HG03460 (cell line): ENCODE measurements around the gene PVALEF.

ENCODE experiments used
- ATAC-seq: cut with Tn5 transposase; IDR thresholded peaks from one replicate; pipeline ENCODE4 v1.9.1; 2021; ENCODE audit not compliant: unreplicated experiment

PVALEF gene

DNA sequence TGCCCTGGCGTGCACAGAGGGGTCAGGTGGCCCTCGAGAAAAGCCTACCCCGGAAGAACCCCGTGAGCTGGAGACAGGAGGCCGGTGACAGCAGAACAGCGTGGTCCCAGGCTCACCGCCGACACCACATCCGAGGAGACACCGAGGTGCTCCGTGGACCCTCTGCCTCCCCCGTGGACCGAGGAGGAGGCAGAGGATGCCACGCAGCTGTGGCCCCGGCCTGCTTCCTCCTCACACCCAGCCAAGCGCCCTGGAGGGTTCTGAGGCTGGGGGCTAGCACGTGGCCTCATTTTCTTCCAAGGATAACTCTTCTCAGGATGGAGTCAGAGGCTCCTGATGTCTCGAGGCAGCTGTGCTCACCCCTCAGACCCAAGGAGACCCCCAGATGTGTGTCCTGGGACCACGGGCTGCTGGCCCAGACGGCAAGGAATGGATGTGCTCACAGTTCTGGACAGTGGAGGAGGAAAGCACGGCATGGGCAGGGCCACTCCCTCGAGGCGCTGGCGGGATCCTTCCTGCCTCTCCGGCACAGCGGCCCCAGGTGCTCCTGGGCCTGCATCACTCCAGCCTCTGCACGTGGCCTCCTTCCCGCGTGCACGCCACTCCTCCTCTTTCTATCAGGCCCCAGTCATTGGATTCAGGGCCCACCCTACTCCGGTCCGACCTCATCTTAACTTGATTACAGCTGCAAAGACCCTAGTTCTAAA is 4.4 kb upstream of the PVALEF start:
- no peak for ATAC-seq

- ATAC-seq = no peak
Observed at GRCh38 chr17:81161536-81161935, 3.8 kb upstream of the PVALEF start.

DNA sequence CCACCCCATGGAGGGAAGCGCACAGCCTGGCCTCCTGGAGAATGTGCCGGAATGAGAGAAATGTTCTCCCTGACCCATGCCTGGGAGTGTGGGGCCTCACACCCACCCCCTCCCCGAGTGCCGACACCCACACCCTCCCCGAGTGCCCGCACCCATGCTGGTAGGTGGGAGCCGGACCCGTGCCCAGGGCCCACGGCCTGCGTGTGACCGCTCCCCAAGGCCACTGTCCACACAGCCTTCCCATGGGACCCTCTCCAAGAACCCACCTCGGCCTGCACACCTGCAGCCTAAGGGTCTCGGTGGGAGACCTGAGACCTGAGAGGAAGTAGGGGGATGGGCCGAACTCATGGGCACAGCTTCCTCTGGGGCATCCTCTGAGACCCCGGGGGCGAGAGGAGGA is 3.3 kb upstream of the PVALEF start:
- no peak for ATAC-seq

DNA sequence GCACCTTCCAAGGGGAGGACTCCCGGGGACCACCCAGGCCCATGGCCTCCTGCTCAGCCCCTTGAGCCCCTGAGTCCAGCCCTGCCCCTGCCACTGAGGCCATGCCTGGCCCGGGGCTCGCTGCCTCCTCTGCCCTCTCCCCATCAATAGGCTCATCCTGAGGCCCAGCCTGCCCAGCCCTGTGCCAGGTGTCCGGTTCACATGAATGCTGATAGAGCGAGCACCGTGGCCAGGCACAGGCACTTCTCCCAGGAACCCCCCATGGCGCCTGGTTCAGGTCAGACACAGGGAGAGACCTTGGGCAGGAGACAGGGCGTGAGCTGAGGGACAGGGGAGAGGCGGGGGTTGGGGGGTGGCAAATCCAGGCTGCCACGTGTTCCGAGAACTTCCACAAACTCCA is 2.8 kb upstream of the PVALEF start:
- ATAC-seq = no peak

GRCh38 chr17:81163051-81163695 is 2.1 kb upstream of the PVALEF start:
- ATAC-seq = no peak

GRCh38 chr17:81163703-81164370 is 1.5 kb upstream of the PVALEF start:
- ATAC-seq = no peak

DNA sequence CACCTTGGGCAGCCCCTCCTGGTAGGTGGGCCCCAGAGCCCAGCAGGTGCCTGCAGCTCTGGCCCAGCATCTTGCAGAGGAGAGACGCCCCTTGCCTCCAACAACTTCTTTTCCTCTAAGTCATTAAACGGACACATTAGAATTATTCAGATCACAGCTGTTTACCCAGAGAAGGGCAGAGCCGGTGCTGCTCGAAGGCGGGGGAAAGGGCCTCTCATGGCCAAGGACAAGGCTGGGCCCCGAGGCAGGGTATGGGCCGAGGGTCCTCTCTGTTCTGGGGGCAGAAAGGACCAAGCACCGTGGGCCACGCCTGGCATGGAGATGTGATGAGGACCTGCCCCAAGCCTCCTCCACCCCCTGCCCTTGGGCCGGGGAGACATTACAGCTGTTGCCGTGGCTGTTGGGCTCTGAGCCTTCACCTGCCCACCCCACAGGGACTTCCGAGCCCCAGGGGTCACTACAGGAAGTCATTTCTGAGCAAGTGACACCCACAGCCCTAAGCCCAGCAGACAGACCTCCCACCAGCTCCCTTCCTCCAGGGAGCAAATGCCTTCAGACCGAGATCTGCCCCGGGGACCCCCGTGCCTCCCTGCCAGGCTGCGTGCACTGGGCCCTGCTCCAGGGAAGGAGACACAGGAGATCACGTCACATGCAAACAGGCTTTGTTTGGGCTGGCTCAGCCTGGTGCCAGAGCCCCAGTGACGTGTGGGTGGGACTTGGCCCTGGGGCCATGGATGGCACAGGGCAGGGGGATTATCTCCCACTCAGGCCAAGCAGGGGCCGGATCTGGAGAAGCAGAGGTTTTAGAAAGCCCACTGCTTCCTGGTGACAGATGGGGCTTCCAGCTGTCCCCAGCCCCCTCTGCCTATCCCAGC is 699 bp upstream of the PVALEF start:
- ATAC-seq = no peak

DNA sequence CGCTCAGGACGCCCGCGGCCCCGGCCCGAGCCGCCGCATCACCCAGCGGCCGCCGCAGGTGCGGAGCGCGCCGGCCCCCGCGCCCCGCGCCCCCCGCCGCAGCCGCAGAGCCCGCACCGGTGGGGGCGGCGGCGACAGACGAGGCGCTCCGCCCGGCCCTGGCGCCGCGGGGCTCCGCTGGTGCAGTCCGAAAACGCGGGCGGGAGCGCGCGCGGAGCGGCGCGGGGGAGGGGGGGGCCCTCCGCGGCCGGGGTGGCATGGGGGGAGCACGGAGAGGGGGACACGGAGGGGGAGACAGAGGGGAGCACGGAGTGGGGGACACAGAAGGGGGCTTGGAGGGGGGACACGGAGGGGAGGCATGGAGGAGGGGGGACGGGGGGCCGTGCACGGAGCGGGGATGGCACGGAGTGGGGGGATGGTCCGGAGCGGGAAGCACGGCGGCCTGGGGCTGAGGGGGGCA is 756 bp downstream of the PVALEF start, which contains the start of gene AATK:
AATK (minus strand) TSS at position 189 of the 460 bp plus-strand sequence. CDS start 229 bp downstream, outside the sequence.
- ATAC-seq = no peak

GRCh38 chr17:81167194-81167524 is 1.9 kb downstream of the PVALEF start:
- no peak for ATAC-seq

DNA sequence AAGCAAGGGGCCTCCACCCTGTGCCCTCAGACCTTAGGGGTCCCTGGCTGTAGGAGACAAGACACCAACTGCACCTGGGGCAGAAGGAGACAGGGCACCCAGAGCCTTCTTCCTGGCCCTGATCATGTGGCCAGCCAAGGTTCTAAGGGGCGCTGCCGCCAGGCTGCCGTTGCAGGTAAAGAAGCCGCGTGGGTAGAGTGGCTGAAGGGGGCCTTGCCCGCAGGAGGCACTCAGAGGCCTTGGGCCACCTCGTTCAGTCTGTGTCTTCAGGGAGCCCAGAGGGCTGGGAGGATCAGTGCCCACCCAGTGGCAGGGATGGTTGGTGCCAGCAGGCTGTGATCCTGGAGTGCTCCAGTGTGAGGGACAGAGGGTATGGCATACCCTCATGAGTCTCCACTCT is 2.3 kb downstream of the PVALEF start:
- ATAC-seq = no peak

GRCh38 chr17:81169870-81170309 is 4.6 kb downstream of the PVALEF start:
- ATAC-seq = no peak

DNA sequence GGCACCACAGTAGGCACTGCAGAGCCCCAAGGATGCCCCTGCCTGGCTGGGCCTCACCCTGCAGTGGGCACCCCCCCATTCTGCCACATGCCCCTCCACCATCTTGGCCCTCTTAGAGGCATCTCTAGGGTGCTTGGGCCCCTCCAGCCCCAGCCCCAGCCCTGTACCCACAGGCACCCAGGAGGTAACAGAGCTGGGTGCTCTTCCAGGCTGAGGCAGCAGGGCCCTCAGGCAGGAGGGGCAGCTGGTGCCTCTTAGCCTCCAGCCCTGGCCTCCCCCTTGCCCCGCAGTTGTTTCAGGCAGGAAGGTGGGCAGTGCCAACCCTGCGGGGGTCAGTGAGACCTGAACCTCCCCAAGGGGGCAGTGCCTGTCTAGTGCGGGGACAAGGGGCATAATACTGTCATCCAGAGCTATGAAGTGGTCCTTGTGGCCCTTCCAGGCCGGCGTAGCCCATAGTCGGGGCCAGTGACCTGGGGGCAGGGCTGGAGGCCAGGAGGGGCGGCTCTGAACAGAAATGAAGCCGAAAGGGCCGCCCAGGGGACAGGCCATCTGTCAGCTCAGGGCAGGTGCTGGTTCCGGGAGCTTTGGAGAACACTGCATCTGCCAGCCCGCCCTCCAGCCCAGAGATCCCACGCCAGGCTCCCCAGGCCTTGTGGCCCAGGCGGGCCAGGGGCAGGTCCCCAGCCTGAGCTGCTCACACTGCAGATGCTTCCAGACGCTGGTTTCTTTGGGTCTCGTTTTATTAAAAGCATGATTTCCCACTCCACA is 5.6 kb downstream of the PVALEF start:
- no peak for ATAC-seq

DNA sequence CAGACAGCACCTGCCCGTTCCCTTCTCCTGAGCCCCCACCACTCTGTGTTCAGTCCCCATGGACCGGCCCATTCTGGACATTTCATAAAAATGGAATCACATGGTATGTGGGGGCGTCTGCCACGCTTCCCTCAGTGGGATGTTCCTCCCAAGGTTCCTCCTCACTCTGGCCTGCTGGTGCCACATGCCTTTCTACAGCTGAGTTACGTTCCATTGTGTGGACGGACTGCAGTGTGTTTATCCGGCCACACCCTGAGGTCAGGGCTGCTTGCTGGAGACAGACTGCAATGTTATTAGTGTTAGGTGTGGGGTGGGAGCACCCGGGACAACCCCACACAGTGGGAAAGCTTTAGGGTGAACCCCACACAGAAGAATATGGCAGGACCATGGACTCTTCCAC is 6.6 kb downstream of the PVALEF start:
- ATAC-seq = no peak

GRCh38 chr17:81173052-81173761 is 7.9 kb downstream of the PVALEF start:
- no peak for ATAC-seq

DNA sequence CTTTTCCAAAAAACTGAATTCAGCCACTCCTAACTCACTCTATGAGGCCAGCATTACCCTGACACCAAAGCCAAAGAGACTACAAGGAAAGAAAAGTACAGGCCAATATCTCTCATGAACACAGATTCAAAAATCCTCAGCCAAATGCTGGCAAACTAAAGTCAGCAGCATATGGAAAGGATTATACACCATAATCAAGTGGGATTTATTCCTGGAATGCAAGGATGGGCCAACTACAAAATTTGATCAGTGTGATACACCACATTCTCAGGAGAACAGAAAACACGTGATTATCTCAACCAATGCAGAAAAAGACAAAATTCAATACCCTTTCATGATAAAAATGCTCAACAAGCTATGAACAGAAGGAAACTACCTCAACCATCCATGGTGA is 8.5 kb downstream of the PVALEF start:
- no peak for ATAC-seq

GRCh38 chr17:81176666-81177065 is 11.4 kb downstream of the PVALEF start:
- no peak for ATAC-seq

- no peak for ATAC-seq
Observed at GRCh38 chr17:81178136-81179091, 13.1 kb downstream of the PVALEF start.

- no peak for ATAC-seq
Observed at GRCh38 chr17:81179220-81179619, 13.9 kb downstream of the PVALEF start.

DNA sequence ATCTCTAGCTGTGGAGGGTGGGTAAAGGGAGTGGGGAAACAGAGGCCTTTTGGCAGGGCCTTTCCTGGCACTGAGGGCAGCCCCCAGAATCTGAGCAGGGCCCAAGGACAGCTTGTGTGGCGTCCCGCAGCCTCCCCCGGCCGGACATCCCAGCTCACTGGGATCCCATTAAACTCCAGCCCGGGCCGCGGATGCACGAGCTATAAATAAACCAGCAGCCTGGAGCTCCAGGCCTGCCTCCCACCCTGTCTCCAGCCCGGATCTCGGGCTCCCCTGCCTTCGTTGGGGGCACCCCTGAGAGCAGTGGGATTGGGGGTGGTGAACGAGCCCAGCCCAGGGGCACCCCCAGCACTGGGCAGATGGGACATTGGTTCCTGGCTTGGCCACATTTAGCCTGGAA is 14.6 kb downstream of the PVALEF start:
- no peak for ATAC-seq
